Measurements from ENCODE around the gene LRPAP1. TPM values are rescaled to one million over a fixed set of nuclear protein-coding genes. Genes with fewer than 3 reads are reported as not detected.
"Not testable (repeated sequence)": the region's sequence is repeated elsewhere in the genome, so short reads cannot be mapped to it uniquely, and the experiment has no call there.

The LRPAP1 gene
- polyA plus RNA-seq, 2 of the 4 experiments (the other 2 are of a cell fraction): 64.3 to 81.1 TPM

GRCh38 chr4:3572363-3572762 lies 40.1 kb upstream of the LRPAP1 start:
- Histone ChIP-seq H3K4me2 (no peak overlapping the region), H3K27ac (no peak overlapping the region), H3K4me1 (no peaks in the 10 kb centered on the region), H3K9me3 (no peaks in the 10 kb centered on the region), H3K4me3 (no peak overlapping the region)
- FAIRE-seq (no peak), ATAC-seq (no peak), DNase-seq (ENCODE audit: low read depth in 1 of 2, low spot score in 1 of 2) (no peak)
- ChIA-PET CTCF (no interaction called here), POLR2A (no interaction called here)
- 36% methylated on average over 5 of the region's 13 CpGs for WGBS (ENCODE audit: missing lambda C conversion rate)
- TF ChIP-seq HOXA7 (CRISPR knock-in tag; IDR thresholded peaks at IDR 0.05) (no peak), POLR2AphosphoS2 (conservative IDR thresholded peaks at IDR 0.05; ENCODE audit: low read length) (no peak), NFE2L2 (conservative IDR thresholded peaks at IDR 0.05; ENCODE audit: low read length) (no peak), ZC3H11A (IDR thresholded peaks at IDR 0.05) (no peak), CHD2 (IDR thresholded peaks at IDR 0.05; ENCODE audit: low read length, partially characterized antibody) (no peak), MAFK (IDR thresholded peaks at IDR 0.05; ENCODE audit: partially characterized antibody) (no peak), ESRRA (IDR thresholded peaks at IDR 0.05; ENCODE audit: borderline replicate concordance, low read length) (no peak), BHLHE40 (IDR thresholded peaks at IDR 0.05; ENCODE audit: low read depth, low read length) (no peak), CBX2 (IDR thresholded peaks at IDR 0.05; ENCODE audit: borderline replicate concordance, low read depth) (no peak), NPAS2 (CRISPR knock-in tag; IDR thresholded peaks at IDR 0.05; ENCODE audit: borderline replicate concordance) (no peak), KDM1A (IDR thresholded peaks at IDR 0.05; ENCODE audit: low read depth) (no peak), BCL3 (IDR thresholded peaks at IDR 0.05) (no peak), RAD21 (conservative IDR thresholded peaks at IDR 0.05 in 1 of 2, IDR thresholded peaks at IDR 0.05 in 1 of 2) (no peak), RNF2 (IDR thresholded peaks at IDR 0.05; ENCODE audit: borderline replicate concordance, low read depth) (no peak), MYC (IDR thresholded peaks at IDR 0.05; ENCODE audit: borderline replicate concordance, low read length) (no peak), RCOR1 (IDR thresholded peaks at IDR 0.05; ENCODE audit: low read depth, low read length) (no peak), HES2 (IDR thresholded peaks at IDR 0.05) (no peak), ATOH8 (CRISPR knock-in tag; IDR thresholded peaks at IDR 0.05; ENCODE audit: low read depth) (no peak), TP53 (CRISPR knock-in tag; IDR thresholded peaks at IDR 0.05) (no peak)

GRCh38 chr4:3571921-3572320 lies 39.7 kb upstream of the LRPAP1 start:
- CTCF ChIA-PET: no interaction called here

GRCh38 chr4:3570923-3571322 lies 38.7 kb upstream of the LRPAP1 start:
- DNase-seq (ENCODE audit: low read depth in 1 of 2, low spot score in 1 of 2); H3K4me3 ChIP-seq; H3K9me3 ChIP-seq; H3K4me2 ChIP-seq; CTCF ChIA-PET; POLR2A ChIA-PET; H3K4me1 ChIP-seq; H3K27ac ChIP-seq; ATAC-seq; FAIRE-seq: not testable (repeated sequence)
- 23% methylated on average over 10 of the region's 15 CpGs for WGBS (ENCODE audit: missing lambda C conversion rate)

More at GRCh38 chr4:3571921-3572320, 39.7 kb upstream of the LRPAP1 start:
- FAIRE-seq (no peak), ATAC-seq (no peak), DNase-seq (ENCODE audit: low read depth in 1 of 2, low spot score in 1 of 2) (no peak)
- TF ChIP-seq POLR2A (IDR thresholded peaks at IDR 0.05; ENCODE audit: low read length) (no peak), HOXB5 (CRISPR knock-in tag; IDR thresholded peaks at IDR 0.05) (no peak), RFX5 (IDR thresholded peaks at IDR 0.05) (no peak), CHD2 (IDR thresholded peaks at IDR 0.05; ENCODE audit: low read length, partially characterized antibody) (no peak), PBX3 (IDR thresholded peaks at IDR 0.05) (no peak), MYC (IDR thresholded peaks at IDR 0.05; ENCODE audit: borderline replicate concordance, low read length) (no peak), RCOR1 (IDR thresholded peaks at IDR 0.05; ENCODE audit: low read depth, low read length) (no peak), ESRRA (IDR thresholded peaks at IDR 0.05; ENCODE audit: borderline replicate concordance, low read length) (no peak), MAX (IDR thresholded peaks at IDR 0.05) (no peak), FOXS1 (CRISPR knock-in tag; IDR thresholded peaks at IDR 0.05) (no peak), FOSL2 (IDR thresholded peaks at IDR 0.05) (no peak), FOSL2 (CRISPR knock-in tag; IDR thresholded peaks at IDR 0.05) (no peak), POLR2AphosphoS2 (conservative IDR thresholded peaks at IDR 0.05; ENCODE audit: low read length) (no peak), HEYL (CRISPR knock-in tag; IDR thresholded peaks at IDR 0.05) (no peak), JUN (IDR thresholded peaks at IDR 0.05) (no peak), RARB (CRISPR knock-in tag; IDR thresholded peaks at IDR 0.05) (no peak), CEBPB (IDR thresholded peaks at IDR 0.05) (no peak), BHLHE40 (IDR thresholded peaks at IDR 0.05; ENCODE audit: low read depth, low read length) (no peak), CHD4 (IDR thresholded peaks at IDR 0.05; ENCODE audit: borderline replicate concordance) (no peak), NPAS2 (CRISPR knock-in tag; IDR thresholded peaks at IDR 0.05; ENCODE audit: borderline replicate concordance) (no peak), ZFP36 (IDR thresholded peaks at IDR 0.05; ENCODE audit: borderline replicate concordance, partially characterized antibody) (no peak)
- Histone ChIP-seq H3K9me3 (no peaks in the 10 kb centered on the region), H3K4me2 (no peak overlapping the region), H3K27ac (no peak overlapping the region), H3K4me1 (no peaks in the 10 kb centered on the region), H3K4me3 (no peak overlapping the region)
- POLR2A ChIA-PET: no interaction called here
- 60% methylated on average over 6 of the region's 11 CpGs for WGBS (ENCODE audit: missing lambda C conversion rate)
